Sigmoid colon (tissue), 7 donors: ENCODE measurements around the gene CDCA4. TPM values are rescaled to one million over a fixed set of nuclear protein-coding genes. Genes with fewer than 3 reads are reported as not detected.
A peak's percentile ranks its signal among the peaks of the same experiment; 100 is the strongest.

Experiments used
- DNase-seq: peaks from one replicate; pipeline ENCODE4 v3.0.0-alpha.2; 2019
- H3K27ac ChIP-seq, 4 donors: fragments of 200-600 bp; sonication (generic); one replicate each; pipeline ENCODE4 v1.5.1; 2016 to 2019; ENCODE audit warnings: mild to moderate bottlenecking in 1 of 4
- H3K27me3 ChIP-seq, 3 donors: fragments of 200-600 bp; sonication (generic); one replicate each; pipeline ENCODE4 v1.5.1; 2019; ENCODE audit warnings: mild to moderate bottlenecking in 1 of 3
- H3K36me3 ChIP-seq, 4 donors: fragments of 200-600 bp; sonication (generic); one replicate each; pipeline ENCODE4 v1.5.1; 2016 to 2019
- H3K4me1 ChIP-seq, 4 donors: fragments of 200-600 bp; sonication (generic); one replicate each; pipeline ENCODE4 v1.5.1; 2017 to 2019
- H3K4me3 ChIP-seq, 4 donors: fragments of 200-600 bp; sonication (generic); one replicate each; pipeline ENCODE4 v1.5.1; 2017 to 2019; ENCODE audit warnings: mild to moderate bottlenecking in 2 of 4, moderate library complexity in 1 of 4
- H3K9me3 ChIP-seq, 4 donors: fragments of 200-600 bp in 3 of 4; sonication (generic) in 3 of 4; one replicate each; pipeline versions ENCODE4 v1.5.1 to v1.6.1; 2013 to 2019
- EP300 ChIP-seq, 4 donors: sonication (generic); formaldehyde crosslinking; IDR thresholded peaks; one replicate each; pipeline ENCODE4 v1.6.1; 2017; ENCODE audit warnings: antibody characterized with exemption in 4 of 4
- POLR2A ChIP-seq, 2 donors: fragments of 450-650 bp; IDR thresholded peaks; one replicate each; pipeline ENCODE4 v1.6.1; 2016; ENCODE audit warnings: antibody characterized with exemption in 2 of 2, mild to moderate bottlenecking in 2 of 2, moderate library complexity in 2 of 2
- POLR2AphosphoS5 ChIP-seq, 4 donors: sonication (generic); formaldehyde crosslinking; IDR thresholded peaks; one replicate each; pipeline ENCODE4 v1.6.1; 2017; ENCODE audit warnings: antibody characterized with exemption in 4 of 4
- WGBS, 2 donors: extraction: QIAGEN DNeasy Blood & Tissue Kit; methylation state at CpG; one replicate each; pipeline ENCODE4 v1.1.7; 2013; 5-methylcytosine and 5-hydroxymethylcytosine counted together
- intact Hi-C: fragments of 100-400 bp; cut with DNase I; formaldehyde crosslinking; loops from one replicate; pipeline ENCODE4 v1.15.1; 2023
- polyA plus RNA-seq, 3 donors: library from polyadenylated mRNA; stranded (reverse); fragments of 200-250 nt; gene quantifications; one replicate each; pipeline ENCODE4 v1.2.3, GENCODE V29; 2013
- total RNA-seq, 4 donors: library from RNA; depleted of rRNA; stranded (reverse); fragments of >200 nt; gene quantifications; one replicate each; pipeline ENCODE4 v1.1.0, GENCODE V29; 2016
- TF ChIP-seq, protein P1 (sequence below), 4 experiments: fragments of 450-650 bp in 3 of 4; fragments of 200-600 bp in 1 of 4; IDR thresholded peaks; one replicate each; pipeline ENCODE4 v1.5.1; 2016 to 2019; ENCODE audit warnings: antibody characterized with exemption in 4 of 4, mild to moderate bottlenecking in 3 of 4, moderate library complexity in 2 of 4
- donor health status: healthy with polysubstance abuse.
- donor health status: Bipolar disorder and iron deficiency.
- donor health status: healthy.

The CDCA4 gene
- total and polyA plus RNA-seq, 7 donors, result 2.4 to 11.3 (median 5.4) TPM

DNA sequence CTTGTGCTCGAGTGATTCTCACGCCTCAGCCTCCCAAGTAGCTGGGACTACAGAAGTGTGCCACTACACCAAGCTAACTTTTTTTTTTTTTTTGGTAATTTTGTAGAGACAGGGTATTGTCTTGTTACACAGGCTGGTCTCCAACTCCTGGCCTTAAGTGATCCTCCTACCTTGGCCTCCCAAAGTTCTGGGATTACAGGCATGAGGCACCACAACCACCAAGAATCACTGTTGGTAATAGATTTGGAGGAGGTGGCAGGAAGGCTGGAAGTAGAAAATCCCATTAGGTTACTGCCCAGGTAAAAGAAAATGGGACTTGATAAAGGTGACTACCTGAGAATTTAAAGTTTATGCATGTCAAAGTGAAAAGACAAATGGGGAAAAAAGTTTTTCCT, 1.4 kb upstream of the CDCA4 start:
- peak overlapping the region in 1 of 4 donors; percentile 56 for H3K4me3 ChIP-seq
- TF ChIP-seq, protein P1, sequence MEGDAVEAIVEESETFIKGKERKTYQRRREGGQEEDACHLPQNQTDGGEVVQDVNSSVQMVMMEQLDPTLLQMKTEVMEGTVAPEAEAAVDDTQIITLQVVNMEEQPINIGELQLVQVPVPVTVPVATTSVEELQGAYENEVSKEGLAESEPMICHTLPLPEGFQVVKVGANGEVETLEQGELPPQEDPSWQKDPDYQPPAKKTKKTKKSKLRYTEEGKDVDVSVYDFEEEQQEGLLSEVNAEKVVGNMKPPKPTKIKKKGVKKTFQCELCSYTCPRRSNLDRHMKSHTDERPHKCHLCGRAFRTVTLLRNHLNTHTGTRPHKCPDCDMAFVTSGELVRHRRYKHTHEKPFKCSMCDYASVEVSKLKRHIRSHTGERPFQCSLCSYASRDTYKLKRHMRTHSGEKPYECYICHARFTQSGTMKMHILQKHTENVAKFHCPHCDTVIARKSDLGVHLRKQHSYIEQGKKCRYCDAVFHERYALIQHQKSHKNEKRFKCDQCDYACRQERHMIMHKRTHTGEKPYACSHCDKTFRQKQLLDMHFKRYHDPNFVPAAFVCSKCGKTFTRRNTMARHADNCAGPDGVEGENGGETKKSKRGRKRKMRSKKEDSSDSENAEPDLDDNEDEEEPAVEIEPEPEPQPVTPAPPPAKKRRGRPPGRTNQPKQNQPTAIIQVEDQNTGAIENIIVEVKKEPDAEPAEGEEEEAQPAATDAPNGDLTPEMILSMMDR (IDR thresholded peaks at IDR 0.05), result no peak
- TF ChIP-seq POLR2AphosphoS5 (IDR thresholded peaks at IDR 0.05) (no peak), EP300 (IDR thresholded peaks at IDR 0.05) (no peak), POLR2A (IDR thresholded peaks at IDR 0.05) (no peak)
- peaks cover 0 to 40% (median 33%) of the 10 kb centered on the region in 4 donors for H3K4me1 ChIP-seq

DNA sequence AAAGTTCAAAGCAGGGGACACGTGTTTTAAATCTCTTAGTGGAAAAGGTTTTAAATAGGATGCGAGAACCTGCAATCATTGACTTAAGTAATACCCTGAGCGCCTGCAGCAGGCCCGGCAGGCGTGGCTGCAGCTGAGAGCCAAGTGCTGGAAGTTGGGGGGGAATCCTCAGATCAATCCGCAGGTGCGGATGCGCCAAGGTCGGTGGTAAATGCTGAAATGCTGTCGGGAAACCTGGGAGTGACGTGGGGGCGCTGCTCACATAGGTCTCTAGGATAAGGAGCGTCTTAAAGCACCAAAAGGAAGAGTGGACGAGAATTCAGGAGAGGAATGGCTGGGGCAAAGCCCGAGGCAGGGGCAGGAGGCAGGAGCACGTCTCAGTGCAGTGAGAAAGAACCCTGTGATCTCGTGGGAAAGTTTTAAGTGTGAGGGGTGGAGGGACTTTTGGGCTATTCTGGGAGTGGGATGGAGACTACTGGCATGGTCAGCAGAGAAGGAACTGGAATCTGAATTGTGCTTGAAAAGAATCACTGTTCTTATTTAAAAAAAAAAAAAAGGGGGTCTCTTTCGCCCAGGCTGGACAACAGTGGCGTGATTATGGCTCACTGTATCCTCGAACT, 883 bp upstream of the CDCA4 start:
- TF ChIP-seq, protein P1 (IDR thresholded peaks at IDR 0.05), result no peak
- TF ChIP-seq POLR2AphosphoS5 (IDR thresholded peaks at IDR 0.05), result no peak
- Histone ChIP-seq H3K4me3 (peak overlapping the region; percentile 49 to 95 (median 58)), H3K9me3 (no peaks in the 10 kb centered on the region), H3K27me3 (no peaks in the 10 kb centered on the region), H3K4me1 (peaks cover 0 to 37% (median 33%) of the 10 kb centered on the region in 4 donors), H3K27ac (peak overlapping the region; percentile 78 to 85 (median 80)), H3K36me3 (no peaks in the 10 kb centered on the region)
- DNase-seq, result no peak
- WGBS, 2 donors, result 8 to 11% methylated on average over 20 of the region's 20 CpGs
- intact Hi-C loops, result loop anchor here (1.0 to 2.0 kb wide), 3 partner anchors 43 to 89 kb away; partner anchors contain the start of gene AHNAK2

More for the DNA sequence above, 1.4 kb upstream of the CDCA4 start:
- no peaks in the 10 kb centered on the region for H3K36me3 ChIP-seq
- 55 to 76% methylated on average over 2 of the region's 2 CpGs for WGBS, 2 donors
- H3K27me3 ChIP-seq, result no peaks in the 10 kb centered on the region
- DNase-seq, result no peak
- intact Hi-C loops, result loop anchor here (2.0 kb wide), 1 partner anchor 89 kb away; no protein-coding TSS in a partner anchor
- no peaks in the 10 kb centered on the region for H3K9me3 ChIP-seq
- H3K27ac ChIP-seq, result peak overlapping the region in 2 of 4 donors; percentile 79 to 85

DNA sequence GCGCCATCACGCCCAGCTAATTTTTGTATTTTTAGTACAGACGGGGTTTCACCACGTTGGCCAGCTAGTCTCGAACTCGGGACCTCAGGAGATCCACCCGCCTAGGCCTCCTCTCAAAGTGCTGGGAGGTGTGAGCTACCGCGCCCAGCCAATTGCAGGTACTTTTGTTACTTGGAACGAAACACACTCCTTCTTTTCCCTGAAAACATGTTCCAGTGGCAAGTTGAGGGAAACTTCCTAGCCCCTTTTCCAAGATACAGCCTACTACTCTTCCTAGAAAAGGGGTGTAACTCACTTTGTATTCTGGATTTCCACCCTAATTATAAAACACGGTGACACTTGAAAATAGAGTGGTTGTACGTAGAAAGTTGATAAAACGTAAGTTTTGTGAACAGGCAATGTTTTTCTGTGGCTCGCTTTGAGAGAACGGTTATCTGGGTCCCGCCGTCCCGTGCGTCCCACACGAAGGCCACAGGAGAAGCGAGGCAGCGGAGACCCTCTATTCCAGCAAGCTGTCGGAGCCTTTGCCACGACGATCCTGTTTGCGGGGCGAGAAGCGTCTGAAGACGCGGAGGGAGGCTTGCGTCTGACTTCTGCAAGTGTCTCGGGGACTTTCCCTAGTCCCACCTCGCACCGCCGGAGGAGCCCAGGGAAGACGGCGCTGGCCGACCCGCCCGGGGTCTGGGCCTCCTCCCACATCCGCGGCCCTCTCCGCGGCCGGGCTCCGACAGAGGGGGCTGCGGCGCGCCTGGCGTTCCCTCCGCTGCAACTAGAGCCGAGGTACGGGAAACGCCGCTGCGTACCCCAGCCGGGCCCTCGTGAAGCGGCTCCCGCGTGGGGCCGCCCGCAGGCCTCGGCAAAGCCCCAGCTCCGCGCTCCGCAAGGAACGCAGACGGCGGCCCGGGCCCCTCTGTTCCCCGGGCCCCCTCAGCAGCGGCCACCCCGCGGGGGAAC, 745 bp downstream of the CDCA4 start:
- Histone ChIP-seq H3K4me3 (peak overlapping the region; percentile 69 to 96 (median 86)), H3K36me3 (no peaks in the 10 kb centered on the region), H3K4me1 (peaks cover 0 to 37% (median 33%) of the 10 kb centered on the region in 4 donors), H3K27ac (peak overlapping the region; percentile 77 to 88 (median 86)), H3K9me3 (no peaks in the 10 kb centered on the region), H3K27me3 (no peaks in the 10 kb centered on the region)
- no peak for TF ChIP-seq POLR2A (IDR thresholded peaks at IDR 0.05)
- TF ChIP-seq, protein P1 (IDR thresholded peaks at IDR 0.05), result no peak
- TF ChIP-seq POLR2AphosphoS5 (IDR thresholded peaks at IDR 0.05), result no peak
- no peak for TF ChIP-seq EP300 (IDR thresholded peaks at IDR 0.05)
- no peak for DNase-seq
- intact Hi-C loops, result loop anchor here (2.0 kb wide), 1 partner anchor 41 kb away; the partner anchor contains the start of gene AHNAK2
- 2 to 4% methylated on average over 75 of the region's 75 CpGs for WGBS, 2 donors

DNA sequence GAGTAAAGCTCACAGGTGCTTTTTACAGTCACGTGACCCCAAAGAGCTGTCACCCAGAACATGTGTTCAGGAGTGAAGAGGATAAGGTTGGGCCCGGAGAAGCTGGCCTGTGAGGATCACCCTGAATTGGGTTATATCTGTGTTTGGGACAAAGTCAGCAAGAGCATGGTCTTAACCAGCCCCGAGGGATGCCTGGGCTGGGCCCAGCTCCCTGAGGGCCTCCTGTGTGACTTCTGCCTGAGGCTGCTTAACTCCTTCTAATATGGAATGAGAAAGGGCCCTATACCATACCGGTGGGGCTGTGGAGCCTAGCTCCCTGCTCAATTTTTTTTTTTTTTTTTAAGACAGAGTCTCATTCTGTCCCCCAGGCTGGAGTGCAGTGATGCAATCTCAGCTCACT, 2.5 kb downstream of the CDCA4 start:
- no peak for DNase-seq
- intact Hi-C loops, result no loop called here
- H3K4me1 ChIP-seq, result peaks cover 0 to 38% (median 33%) of the 10 kb centered on the region in 4 donors
- H3K27ac ChIP-seq, result no peak overlapping the region
- no peaks in the 10 kb centered on the region for H3K36me3 ChIP-seq
- H3K9me3 ChIP-seq, result no peaks in the 10 kb centered on the region
- WGBS, 2 donors, result 83 to 86% methylated on average over 4 of the region's 4 CpGs
- H3K27me3 ChIP-seq, result no peaks in the 10 kb centered on the region
- no peak overlapping the region for H3K4me3 ChIP-seq
- TF ChIP-seq POLR2AphosphoS5 (IDR thresholded peaks at IDR 0.05), result no peak
- TF ChIP-seq, protein P1 (IDR thresholded peaks at IDR 0.05), result no peak
- TF ChIP-seq POLR2A (IDR thresholded peaks at IDR 0.05), result no peak
- TF ChIP-seq EP300 (IDR thresholded peaks at IDR 0.05), result no peak
